ENCODE results near the gene IRF1.

Gene IRF1

DNA sequence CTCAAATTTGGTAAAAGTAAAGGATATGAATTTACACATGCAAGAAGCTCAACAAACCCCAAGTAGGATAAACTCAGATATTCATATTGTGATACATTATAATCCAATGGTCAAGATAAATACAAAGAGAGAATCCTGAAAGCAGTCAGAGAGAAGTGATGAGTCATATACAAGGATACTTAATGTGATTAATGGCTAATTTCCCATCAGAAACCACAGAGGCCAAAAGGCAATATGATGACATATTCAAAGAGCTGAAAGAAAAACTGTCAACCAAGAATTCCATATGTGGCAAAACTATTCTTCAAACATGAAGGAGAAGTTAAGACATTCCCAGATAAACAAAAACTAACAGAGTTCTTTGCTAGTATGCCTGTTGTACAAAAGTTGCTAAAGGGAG lies 19.5 kb upstream of the IRF1 start:
- DNase-seq (ENCODE audit: insufficient read length, low spot score) (no peak), FAIRE-seq (peak; percentile 67)

DNA sequence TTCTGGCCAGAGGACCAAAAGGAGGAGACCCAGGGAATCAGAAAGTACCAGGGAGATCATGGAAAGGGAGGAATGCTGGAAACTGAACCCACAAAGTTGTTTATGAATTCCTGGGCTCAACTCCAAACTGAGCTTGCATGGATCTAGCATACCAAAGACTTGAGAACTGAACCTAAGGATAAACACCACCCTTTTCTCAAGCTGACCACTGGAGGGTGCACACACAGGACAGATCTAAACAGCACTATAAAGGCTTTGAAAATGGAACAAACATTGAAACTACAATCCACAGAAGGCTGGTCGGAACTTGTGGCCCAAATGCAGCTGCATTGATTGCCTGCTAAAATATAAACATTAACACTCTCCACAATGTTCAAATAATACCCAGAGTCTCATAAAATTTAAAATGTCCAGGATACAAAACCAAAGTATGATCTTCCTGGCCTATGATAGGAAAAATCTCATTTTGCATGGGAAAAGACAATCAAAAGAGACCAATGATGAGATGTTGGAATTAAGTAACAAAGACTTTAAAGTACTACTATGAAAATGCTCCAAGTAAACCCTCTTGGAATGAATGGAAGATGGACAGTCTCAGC lies 15.6 kb upstream of the IRF1 start:
- peak; percentile 88 for FAIRE-seq

More for the DNA sequence above, 19.5 kb upstream of the IRF1 start:
- TF ChIP-seq POLR2A (IDR thresholded peaks at IDR 0.05; ENCODE audit: low read depth, low read length): no peak

DNA sequence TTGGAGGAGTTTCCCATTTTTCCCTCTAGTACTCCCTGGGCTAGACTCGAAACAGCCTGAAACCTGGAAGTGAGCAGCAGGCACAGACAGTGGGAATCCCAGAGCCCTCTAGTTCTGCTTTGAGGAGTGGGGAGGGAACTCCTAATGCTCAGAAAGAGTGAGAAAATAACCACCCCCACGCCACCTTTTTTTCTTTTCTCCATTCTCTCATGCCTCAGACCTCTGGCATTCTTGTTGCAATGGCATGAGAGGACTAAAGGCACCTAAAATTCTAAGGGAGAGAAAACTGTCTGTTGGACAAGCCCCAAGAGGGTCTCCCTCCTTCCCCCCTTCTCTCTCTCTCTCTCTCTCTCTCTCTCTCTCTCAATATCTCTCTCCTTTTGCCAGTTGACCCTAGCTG lies 15.1 kb upstream of the IRF1 start:
- FAIRE-seq: no peak
- no peak for TF ChIP-seq POLR2A (IDR thresholded peaks at IDR 0.05; ENCODE audit: low read depth, low read length)
- no peak for DNase-seq (ENCODE audit: insufficient read length, low spot score)

More for the DNA sequence above, 15.6 kb upstream of the IRF1 start:
- no peak for TF ChIP-seq POLR2A (IDR thresholded peaks at IDR 0.05; ENCODE audit: low read depth, low read length)
- peak; percentile 59 for DNase-seq (ENCODE audit: insufficient read length, low spot score)

DNA sequence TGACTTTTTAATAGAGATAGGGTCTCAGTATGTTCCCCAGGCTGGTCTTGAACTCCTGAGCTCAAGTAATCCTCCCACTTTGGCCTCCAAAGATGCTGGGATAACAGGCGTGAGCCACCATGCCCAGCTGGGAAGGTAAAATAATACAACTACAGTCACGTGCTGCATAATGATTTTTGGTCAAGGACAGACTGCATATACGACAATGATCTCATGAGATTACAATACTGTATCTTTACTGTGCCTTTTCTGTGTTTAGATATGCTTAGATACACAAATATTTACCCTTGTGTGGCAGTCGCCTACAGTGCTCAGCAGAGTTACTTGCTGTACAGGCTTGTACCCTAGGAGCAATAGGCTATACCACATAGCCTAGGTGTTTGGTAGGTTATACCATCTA lies 14.2 kb upstream of the IRF1 start:
- TF ChIP-seq POLR2A (IDR thresholded peaks at IDR 0.05; ENCODE audit: low read depth, low read length): no peak
- FAIRE-seq: no peak
- no peak for DNase-seq (ENCODE audit: insufficient read length, low spot score)

DNA sequence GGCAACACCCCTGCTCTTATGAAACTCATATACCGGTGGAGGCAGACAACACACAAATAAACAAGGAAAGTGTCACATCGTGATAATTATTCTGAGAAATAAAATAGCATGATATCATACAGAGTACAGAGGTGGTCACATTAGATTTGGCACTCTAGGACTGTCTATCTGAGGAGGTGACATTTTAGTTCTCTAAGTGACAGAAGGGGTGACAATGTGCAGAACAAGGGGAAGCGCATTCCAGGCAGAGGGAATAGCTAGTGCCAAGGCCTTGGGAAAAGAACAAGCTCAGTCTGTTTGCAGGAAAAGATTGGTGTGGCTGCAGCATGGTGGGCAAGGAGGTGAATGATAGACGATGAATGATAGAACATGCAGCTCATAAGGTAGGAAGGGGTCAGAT lies 12.7 kb upstream of the IRF1 start:
- FAIRE-seq (no peak), DNase-seq (ENCODE audit: insufficient read length, low spot score) (no peak)
- no peak for TF ChIP-seq POLR2A (IDR thresholded peaks at IDR 0.05; ENCODE audit: low read depth, low read length)

DNA sequence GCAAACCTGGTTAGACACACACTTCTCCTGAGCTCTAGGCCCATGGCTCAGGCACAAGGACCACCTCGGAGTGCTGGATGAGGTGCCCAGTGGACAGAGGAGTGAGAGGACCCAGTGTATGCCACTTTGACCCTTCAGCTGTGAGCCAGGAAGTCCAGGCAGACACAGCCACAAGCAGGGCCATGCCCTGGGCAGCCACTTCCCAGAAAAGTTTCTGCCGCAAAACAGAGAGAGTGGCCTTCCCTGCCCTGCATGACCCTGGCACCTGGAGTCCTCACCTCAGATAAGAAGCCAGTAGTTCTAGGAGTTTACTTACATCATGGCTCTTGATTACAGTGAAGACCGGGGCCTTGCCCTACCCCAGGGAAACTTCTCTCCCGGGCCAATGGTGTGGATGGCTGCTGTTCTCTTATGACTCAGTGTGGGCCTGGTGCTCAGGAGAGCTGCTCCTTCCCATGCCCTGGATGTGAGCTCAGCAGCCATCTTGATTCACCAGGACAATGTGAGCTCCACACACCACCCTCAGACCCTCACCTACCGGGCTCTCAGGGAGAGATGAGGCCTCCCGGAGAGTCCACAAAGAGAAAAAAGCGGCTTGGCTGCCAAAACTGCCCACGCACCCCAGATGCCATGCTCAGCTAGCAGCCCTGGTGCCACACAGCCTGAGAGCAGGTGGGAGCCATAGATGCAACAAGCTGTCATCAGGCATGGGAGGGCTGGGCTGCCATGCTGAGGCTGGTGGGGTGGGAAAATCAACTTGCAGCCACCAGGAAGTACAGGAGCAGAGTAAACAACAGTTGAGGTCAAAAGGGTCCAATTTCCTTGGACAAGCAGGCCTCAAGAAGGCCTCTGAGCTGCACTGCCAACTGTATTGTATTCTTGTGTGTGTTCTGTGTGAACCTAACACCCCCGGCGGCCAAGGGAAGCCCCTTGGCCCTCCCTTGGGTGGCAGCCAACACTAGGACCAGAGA lies 11.7 kb upstream of the IRF1 start:
- DNase-seq (ENCODE audit: insufficient read length, low spot score) (no peak), FAIRE-seq (no peak)
- no peak for TF ChIP-seq POLR2A (IDR thresholded peaks at IDR 0.05; ENCODE audit: low read depth, low read length)

DNA sequence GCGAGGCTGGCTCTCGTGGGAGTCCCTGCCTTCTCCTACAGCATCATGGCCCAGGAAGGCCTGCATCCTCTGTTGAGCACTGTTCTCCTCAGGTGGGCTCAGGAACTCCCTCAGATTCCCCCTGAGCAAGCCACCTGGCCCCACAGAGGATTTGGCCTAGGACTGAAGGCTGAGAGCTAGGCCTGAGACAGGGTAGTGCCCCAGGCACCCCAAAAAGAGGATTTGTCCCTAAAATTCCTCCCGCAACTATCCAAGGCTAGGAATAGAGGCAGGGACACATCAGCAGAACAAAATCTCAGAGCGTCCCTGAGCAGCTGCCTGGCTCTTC lies 11.0 kb upstream of the IRF1 start:
- FAIRE-seq (no peak), DNase-seq (ENCODE audit: insufficient read length, low spot score) (no peak)
- no peak for TF ChIP-seq POLR2A (IDR thresholded peaks at IDR 0.05; ENCODE audit: low read depth, low read length)

DNA sequence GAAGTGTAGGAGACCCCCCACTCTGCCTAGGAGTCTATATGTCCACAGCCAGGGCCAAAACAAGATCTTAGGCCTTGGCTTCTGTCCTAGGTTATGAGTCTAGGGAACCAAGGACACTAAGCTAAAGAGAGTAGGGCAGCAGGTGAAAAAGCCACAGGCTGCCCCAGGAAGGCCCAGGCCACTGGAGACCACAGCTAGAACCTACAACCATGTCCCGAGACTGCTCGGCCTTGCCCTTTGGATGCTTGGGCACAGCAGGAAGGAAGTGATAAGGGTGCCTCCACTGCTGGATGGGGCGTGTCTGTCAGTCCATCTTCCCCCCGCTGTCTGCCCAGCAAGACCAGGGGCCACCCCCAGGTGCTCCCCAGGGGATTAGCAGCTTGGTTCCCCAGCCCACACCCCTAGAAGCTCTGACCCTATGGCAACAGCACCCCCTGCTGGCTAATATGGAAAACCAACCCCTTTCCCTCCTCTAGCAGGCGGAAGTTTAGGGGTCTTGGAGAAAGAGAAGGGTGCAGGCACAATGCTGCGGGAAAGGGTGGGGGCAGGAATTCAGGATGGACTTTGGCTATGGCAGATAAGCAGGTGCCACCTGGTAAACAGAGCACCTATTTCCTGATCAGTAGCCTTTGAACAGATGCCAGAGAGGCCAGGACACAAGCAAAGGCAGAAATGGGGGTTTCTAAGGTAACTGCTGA lies 10.5 kb upstream of the IRF1 start:
- no peak for DNase-seq (ENCODE audit: insufficient read length, low spot score)
- no peak for FAIRE-seq
- TF ChIP-seq POLR2A (IDR thresholded peaks at IDR 0.05; ENCODE audit: low read depth, low read length): no peak

DNA sequence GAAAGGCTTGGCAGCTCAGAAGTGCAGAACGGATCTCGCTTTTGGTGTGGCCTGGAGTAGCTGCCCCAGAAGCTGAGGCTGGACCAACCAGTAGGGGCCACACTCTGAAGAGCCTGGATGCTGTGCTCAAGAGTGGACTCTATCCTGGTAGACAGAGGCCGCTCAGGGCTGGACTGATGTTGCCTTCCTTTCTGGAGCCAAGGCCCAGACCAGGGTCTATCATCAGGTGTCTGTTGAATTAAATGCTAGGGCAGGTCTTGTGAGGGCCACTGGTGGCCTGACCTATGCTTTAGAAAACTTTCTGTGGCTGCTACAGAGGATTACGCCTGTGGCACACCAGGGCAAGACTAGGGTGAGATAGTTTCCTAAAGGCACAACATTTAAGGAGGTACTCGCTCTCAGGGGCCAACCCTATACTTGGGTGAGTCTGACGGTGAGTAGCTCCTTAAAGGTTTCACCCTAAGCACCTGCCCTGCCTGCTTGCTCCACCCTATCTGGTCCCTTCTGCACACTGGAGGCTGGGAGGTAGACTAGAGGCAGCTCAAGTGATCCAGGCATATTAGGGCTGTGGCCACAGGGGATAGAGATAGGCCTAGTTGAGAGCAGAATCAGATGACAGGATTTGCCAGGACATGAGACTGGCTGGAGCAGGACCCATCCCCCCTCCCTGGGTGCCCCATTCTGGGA lies 9.8 kb upstream of the IRF1 start:
- FAIRE-seq (no peak), DNase-seq (ENCODE audit: insufficient read length, low spot score) (no peak)
- no peak for TF ChIP-seq POLR2A (IDR thresholded peaks at IDR 0.05; ENCODE audit: low read depth, low read length)

DNA sequence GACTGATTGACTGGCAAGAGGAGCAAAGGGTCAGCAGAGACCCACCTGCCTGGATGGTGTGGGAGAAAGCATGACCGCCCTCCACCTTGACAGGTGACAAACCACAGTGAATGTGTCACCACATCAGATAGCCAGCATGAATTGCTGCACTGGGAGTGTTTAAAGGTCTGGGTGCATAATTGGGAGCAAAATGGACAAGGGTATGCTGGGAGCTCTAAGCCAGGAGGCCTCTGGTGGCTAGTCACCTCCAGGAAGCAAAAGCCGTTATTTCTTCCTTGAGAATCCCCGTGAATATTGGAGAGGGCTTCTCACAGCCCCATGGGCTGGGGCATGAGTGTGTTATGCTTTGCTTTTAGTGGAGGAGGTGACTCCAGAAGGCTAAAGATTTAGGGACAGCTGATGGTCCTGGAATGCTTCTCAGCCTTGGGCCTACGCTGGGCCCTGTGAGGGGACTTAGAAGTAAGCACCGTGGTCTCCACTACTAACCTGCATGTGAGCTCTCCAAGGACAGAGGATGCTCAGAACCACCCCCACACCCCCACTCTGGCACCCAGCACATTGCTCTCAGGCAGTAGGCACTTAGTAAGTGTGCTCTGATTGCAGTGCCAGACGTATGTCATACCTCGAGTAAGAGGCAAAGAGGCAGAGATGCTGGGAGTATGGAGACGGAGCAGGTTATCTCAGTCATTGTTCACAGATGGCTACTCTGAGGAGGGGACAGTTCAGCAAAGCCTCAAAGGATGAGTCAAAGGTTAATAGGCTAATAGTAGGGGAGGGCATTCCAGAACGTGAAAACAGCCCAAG lies 9.1 kb upstream of the IRF1 start:
- FAIRE-seq: no peak

DNA sequence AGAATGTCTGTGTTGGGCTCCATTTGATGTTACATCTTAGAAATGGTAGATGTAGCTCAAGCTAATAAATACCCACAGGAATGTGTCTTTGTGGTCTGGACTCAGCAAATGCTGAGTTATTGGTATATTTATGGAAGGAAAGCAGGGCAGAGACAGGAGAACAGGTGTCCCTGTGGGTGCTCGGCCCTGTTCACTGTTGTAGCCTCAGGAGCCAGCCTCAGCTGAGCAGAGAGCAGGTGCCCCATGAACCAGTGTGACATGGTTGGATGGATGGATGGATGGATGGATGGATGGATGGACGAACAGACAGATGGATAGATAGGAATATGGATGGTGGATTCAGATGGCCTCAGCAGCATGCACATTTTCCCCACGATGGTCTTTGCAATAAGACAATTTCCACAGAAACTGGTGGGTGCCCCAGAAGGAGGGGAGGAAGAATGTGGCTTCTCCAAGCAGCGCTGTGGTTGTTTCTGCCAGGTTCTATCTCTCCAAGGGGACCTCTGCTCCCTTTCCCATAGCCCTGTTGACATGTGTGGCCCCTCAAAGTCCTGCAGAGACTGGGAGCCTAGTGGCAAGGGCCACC lies 8.2 kb upstream of the IRF1 start:
- DNase-seq (ENCODE audit: insufficient read length, low spot score): no peak
- FAIRE-seq: no peak
- TF ChIP-seq POLR2A (IDR thresholded peaks at IDR 0.05; ENCODE audit: low read depth, low read length): no peak

More for the DNA sequence above, 9.1 kb upstream of the IRF1 start:
- TF ChIP-seq POLR2A (IDR thresholded peaks at IDR 0.05; ENCODE audit: low read depth, low read length): no peak
- DNase-seq (ENCODE audit: insufficient read length, low spot score): no peak

DNA sequence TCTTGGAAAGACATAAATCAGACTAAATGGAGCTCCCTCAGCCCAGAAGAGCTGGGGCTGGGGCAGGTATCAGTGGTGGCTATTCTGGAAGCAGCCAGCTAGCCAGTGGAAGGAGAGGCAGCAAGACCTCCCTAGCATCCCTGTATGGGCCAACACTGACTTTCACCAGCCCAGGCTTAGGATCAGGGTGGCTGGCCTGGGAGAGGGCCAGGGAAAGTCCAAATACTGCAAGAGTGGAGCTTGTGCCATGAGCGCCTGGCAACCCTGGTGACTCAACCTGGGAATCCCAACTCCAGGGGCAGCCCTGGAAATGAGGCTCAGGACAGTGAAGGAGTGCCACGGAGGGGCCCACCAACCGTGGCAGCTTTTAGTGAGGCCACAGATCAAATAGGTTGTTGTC lies 7.6 kb upstream of the IRF1 start:
- DNase-seq (ENCODE audit: insufficient read length, low spot score) (peak; percentile 71), FAIRE-seq (no peak)
- no peak; the same call in 1 of the 2 replicates for TF ChIP-seq POLR2A (IDR thresholded peaks at IDR 0.05; ENCODE audit: low read depth, low read length)

All from H54 (cell line).